Measurements from ENCODE around the gene ABCC1.

The ABCC1 gene

DNA sequence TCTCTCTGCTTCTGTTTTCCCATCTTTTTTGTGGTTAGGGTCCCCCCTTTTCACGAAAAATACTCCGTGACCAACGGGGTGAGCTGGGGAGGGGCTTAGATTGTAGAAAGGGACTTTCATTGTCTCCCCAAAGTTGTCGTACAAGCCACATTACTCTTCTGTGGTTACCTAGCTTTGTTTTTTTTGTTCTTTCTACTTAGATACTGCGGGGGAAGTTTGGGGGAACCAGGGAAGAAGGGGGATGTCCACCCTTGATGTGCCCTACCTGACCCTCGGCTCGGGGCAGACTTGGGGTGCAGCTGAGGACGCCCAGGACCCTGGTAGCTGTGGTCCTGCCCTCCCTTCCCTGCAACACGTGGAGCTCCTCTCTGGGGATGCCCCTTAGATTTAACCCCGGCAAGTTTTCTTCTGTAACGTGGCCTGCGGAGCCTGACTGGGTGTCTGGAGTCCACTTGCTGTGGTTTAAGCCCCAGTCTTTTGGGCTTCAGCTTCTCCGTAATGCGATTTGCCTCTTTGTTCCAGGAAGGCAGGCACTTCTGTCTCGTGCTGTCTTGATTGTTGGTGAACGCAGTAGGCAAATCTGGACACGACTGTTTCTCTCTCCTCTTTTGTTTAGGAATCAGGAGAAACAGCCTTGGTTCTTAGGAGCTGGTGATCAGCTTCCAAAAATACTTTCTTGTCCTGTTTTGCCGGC is 892 bp downstream of the ABCC1 start:
- H3K9me2 ChIP-seq (replicated peaks; ENCODE audit: low read depth, low read length), result no peaks in the 10 kb centered on the region
- peaks cover 24% of the 10 kb centered on the region for H3K4me1 ChIP-seq (ENCODE audit: insufficient read depth, low read length, poor library complexity, severe bottlenecking)
- H3K9ac ChIP-seq (ENCODE audit: low read depth, low read length, poor library complexity, severe bottlenecking), result peak overlapping the region; percentile 96
- H3K4me3 ChIP-seq (ENCODE audit: low read length, poor library complexity, severe bottlenecking), result peak overlapping the region; percentile 95
- no peaks in the 10 kb centered on the region for H3K27me3 ChIP-seq (ENCODE audit: insufficient read depth, low read length, poor library complexity, severe bottlenecking)
- H4K20me1 ChIP-seq (ENCODE audit: insufficient read depth, low read length, poor library complexity, severe bottlenecking), result peaks cover 24% of the 10 kb centered on the region
- H3K79me2 ChIP-seq (ENCODE audit: insufficient read depth, low read length), result peaks cover 64% of the 10 kb centered on the region
- H2AFZ ChIP-seq (ENCODE audit: low read length), result 0 out of 2 replicates have a peak overlapping the region, but pooled peaks have one; percentile 19
- TF ChIP-seq, protein P1, sequence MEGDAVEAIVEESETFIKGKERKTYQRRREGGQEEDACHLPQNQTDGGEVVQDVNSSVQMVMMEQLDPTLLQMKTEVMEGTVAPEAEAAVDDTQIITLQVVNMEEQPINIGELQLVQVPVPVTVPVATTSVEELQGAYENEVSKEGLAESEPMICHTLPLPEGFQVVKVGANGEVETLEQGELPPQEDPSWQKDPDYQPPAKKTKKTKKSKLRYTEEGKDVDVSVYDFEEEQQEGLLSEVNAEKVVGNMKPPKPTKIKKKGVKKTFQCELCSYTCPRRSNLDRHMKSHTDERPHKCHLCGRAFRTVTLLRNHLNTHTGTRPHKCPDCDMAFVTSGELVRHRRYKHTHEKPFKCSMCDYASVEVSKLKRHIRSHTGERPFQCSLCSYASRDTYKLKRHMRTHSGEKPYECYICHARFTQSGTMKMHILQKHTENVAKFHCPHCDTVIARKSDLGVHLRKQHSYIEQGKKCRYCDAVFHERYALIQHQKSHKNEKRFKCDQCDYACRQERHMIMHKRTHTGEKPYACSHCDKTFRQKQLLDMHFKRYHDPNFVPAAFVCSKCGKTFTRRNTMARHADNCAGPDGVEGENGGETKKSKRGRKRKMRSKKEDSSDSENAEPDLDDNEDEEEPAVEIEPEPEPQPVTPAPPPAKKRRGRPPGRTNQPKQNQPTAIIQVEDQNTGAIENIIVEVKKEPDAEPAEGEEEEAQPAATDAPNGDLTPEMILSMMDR (conservative IDR thresholded peaks at IDR 0.05; ENCODE audit: low read length), result no peak
- no peak for TF ChIP-seq EZH2phosphoT487 (IDR thresholded peaks at IDR 0.05; ENCODE audit: borderline replicate concordance)
- no peaks in the 10 kb centered on the region for H3F3A ChIP-seq (ENCODE audit: low read depth)
- H3K36me3 ChIP-seq (ENCODE audit: insufficient read depth, low read length), result no peaks in the 10 kb centered on the region
- peak overlapping the region; percentile 89 for H3K4me2 ChIP-seq (ENCODE audit: low read depth, low read length, poor library complexity, severe bottlenecking)
- no peaks in the 10 kb centered on the region for H3K9me3 ChIP-seq (ENCODE audit: insufficient read depth, low read depth, low read length)

DNA sequence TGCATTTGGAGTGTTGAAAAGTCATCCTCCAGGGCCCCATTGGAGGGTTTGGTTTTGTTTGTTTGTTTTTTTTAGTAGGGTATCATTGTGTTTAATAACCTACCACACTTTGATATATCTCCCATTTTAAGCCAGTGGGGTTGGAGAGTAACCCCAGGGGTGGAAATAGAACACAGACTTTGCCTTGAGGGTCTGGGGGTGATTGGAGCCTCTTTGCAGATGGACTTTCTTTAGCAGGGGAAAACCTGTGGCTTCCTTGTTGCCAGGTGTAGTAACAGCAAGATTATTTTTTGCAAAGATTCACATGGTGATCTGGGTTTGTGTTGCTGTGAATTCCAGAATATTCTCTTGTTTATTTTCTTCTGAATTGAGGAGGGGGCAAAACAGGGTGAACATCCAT is 1.5 kb downstream of the ABCC1 start:
- H3K4me3 ChIP-seq (ENCODE audit: low read length, poor library complexity, severe bottlenecking), result peak overlapping the region; percentile 95
- H4K20me1 ChIP-seq (ENCODE audit: insufficient read depth, low read length, poor library complexity, severe bottlenecking), result peaks cover 30% of the 10 kb centered on the region
- no peak overlapping the region for H2AFZ ChIP-seq (ENCODE audit: low read length)
- peak overlapping the region; percentile 96 for H3K9ac ChIP-seq (ENCODE audit: low read depth, low read length, poor library complexity, severe bottlenecking)
- H3K79me2 ChIP-seq (ENCODE audit: insufficient read depth, low read length), result peaks cover 70% of the 10 kb centered on the region
- H3K27me3 ChIP-seq (ENCODE audit: insufficient read depth, low read length, poor library complexity, severe bottlenecking), result no peaks in the 10 kb centered on the region
- H3K9me3 ChIP-seq (ENCODE audit: insufficient read depth, low read depth, low read length), result no peaks in the 10 kb centered on the region
- H3K4me1 ChIP-seq (ENCODE audit: insufficient read depth, low read length, poor library complexity, severe bottlenecking), result peaks cover 29% of the 10 kb centered on the region
- no peak for TF ChIP-seq EZH2phosphoT487 (IDR thresholded peaks at IDR 0.05; ENCODE audit: borderline replicate concordance)
- TF ChIP-seq, protein P1 (conservative IDR thresholded peaks at IDR 0.05; ENCODE audit: low read length), result no peak
- H3K36me3 ChIP-seq (ENCODE audit: insufficient read depth, low read length), result no peaks in the 10 kb centered on the region
- H3F3A ChIP-seq (ENCODE audit: low read depth), result no peaks in the 10 kb centered on the region
- peak overlapping the region; percentile 89 for H3K4me2 ChIP-seq (ENCODE audit: low read depth, low read length, poor library complexity, severe bottlenecking)
- H3K9me2 ChIP-seq (replicated peaks; ENCODE audit: low read depth, low read length), result no peaks in the 10 kb centered on the region

DNA sequence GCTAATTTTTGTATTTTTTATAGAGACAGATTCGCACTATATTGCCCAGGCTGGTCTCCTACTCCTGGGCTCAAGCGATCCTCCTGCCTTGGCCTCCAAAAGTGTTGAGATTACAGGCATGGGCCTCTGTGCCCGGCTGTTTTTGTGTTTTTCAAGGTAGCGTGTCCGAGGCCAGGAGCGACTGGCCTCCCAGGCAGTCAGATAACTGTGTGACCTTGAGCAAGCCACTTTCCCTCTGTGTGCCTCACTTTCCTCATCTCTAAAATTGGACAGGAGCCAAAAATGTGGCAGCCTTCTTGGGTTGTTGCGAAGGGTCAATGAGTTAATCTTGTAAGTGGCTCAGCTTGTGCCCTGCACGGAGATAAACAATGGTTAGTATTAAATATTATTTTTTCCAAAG is 2.4 kb downstream of the ABCC1 start:
- peaks cover 31% of the 10 kb centered on the region for H3K4me1 ChIP-seq (ENCODE audit: insufficient read depth, low read length, poor library complexity, severe bottlenecking)
- no peaks in the 10 kb centered on the region for H3K36me3 ChIP-seq (ENCODE audit: insufficient read depth, low read length)
- peaks cover 79% of the 10 kb centered on the region for H3K79me2 ChIP-seq (ENCODE audit: insufficient read depth, low read length)
- no peaks in the 10 kb centered on the region for H3F3A ChIP-seq (ENCODE audit: low read depth)
- TF ChIP-seq, protein P1 (conservative IDR thresholded peaks at IDR 0.05; ENCODE audit: low read length), result no peak
- no peak for TF ChIP-seq EZH2phosphoT487 (IDR thresholded peaks at IDR 0.05; ENCODE audit: borderline replicate concordance)
- H4K20me1 ChIP-seq (ENCODE audit: insufficient read depth, low read length, poor library complexity, severe bottlenecking), result peaks cover 30% of the 10 kb centered on the region
- no peaks in the 10 kb centered on the region for H3K9me3 ChIP-seq (ENCODE audit: insufficient read depth, low read depth, low read length)
- peak overlapping the region; percentile 95 for H3K4me3 ChIP-seq (ENCODE audit: low read length, poor library complexity, severe bottlenecking)
- no peaks in the 10 kb centered on the region for H3K27me3 ChIP-seq (ENCODE audit: insufficient read depth, low read length, poor library complexity, severe bottlenecking)
- H3K9me2 ChIP-seq (replicated peaks; ENCODE audit: low read depth, low read length), result no peaks in the 10 kb centered on the region
- H3K9ac ChIP-seq (ENCODE audit: low read depth, low read length, poor library complexity, severe bottlenecking), result peak overlapping the region; percentile 96
- no peak overlapping the region for H2AFZ ChIP-seq (ENCODE audit: low read length)
- H3K4me2 ChIP-seq (ENCODE audit: low read depth, low read length, poor library complexity, severe bottlenecking), result peak overlapping the region; percentile 89

Measured in Loucy (cell line).